GF-D8 (cell line): ENCODE data around the gene TDRD9.

Experiments used
- DNase-seq: peaks from one replicate; lab custom pipeline; 2025; lab: John Stamatoyannopoulos, UW

Gene TDRD9

GRCh38 chr14:104091061-104091926 is 163.0 kb downstream of the TDRD9 start:
- no peak for DNase-seq

- DNase-seq, result no peak
Observed at GRCh38 chr14:104091927-104092771, 163.9 kb downstream of the TDRD9 start.

- no peak for DNase-seq
Observed at GRCh38 chr14:104092931-104093365, 164.7 kb downstream of the TDRD9 start.

GRCh38 chr14:104093366-104094055 is 165.3 kb downstream of the TDRD9 start:
- DNase-seq, result no peak

GRCh38 chr14:104094056-104094708 is 165.9 kb downstream of the TDRD9 start:
- DNase-seq, result no peak

GRCh38 chr14:104094709-104095425 is 166.6 kb downstream of the TDRD9 start:
- no peak for DNase-seq

GRCh38 chr14:104095426-104096310 is 167.4 kb downstream of the TDRD9 start:
- no peak for DNase-seq

GRCh38 chr14:104096318-104096717 is 168.1 kb downstream of the TDRD9 start:
- no peak for DNase-seq

GRCh38 chr14:104096751-104097700 is 168.8 kb downstream of the TDRD9 start:
- DNase-seq, result no peak

- DNase-seq, result no peak
Observed at GRCh38 chr14:104098272-104099095, 170.2 kb downstream of the TDRD9 start.

GRCh38 chr14:104099096-104100041 is 171.1 kb downstream of the TDRD9 start:
- no peak for DNase-seq

GRCh38 chr14:104100171-104101085 is 172.2 kb downstream of the TDRD9 start:
- DNase-seq, result no peak

- DNase-seq, result no peak
Observed at GRCh38 chr14:104101086-104101621, 172.9 kb downstream of the TDRD9 start.

- no peak for DNase-seq
Observed at GRCh38 chr14:104101651-104102281, 173.5 kb downstream of the TDRD9 start.
